Caco-2 (cell line): ENCODE measurements around the gene DOC2A. TPM values are rescaled to one million over a fixed set of nuclear protein-coding genes. Genes with fewer than 3 reads are reported as not detected.

ENCODE experiments used
- BruUV-seq: library from RNA; stranded (reverse); fragments of 400-500 nt; replicated peaks from 2 replicates; lab custom pipeline; 2021; lab: Mats Ljungman, UMichigan
- CTCF ChIA-PET: fragments of 300-600 bp; sonication (Branson Sonifier 250); formaldehyde crosslinking; loops from one replicate; lab custom pipeline; 2022; ENCODE audit warnings: antibody characterized with exemption; lab: Charles Lee
- POLR2A ChIA-PET: fragments of 300-600 bp; sonication (Branson Sonifier 250); formaldehyde crosslinking; loops from one replicate; lab custom pipeline; 2022; ENCODE audit warnings: antibody characterized with exemption; lab: Charles Lee
- DNase-seq, 2 experiments: peaks; one replicate each; pipeline versions ENCODE4 v3.0.0 to v3.0.0-alpha.2; 2020 to 2022
- H3K27me3 ChIP-seq: replicated peaks from 2 replicates; pipeline ENCODE4 v1.6.0; 2011; ENCODE audit warnings: low read length; ENCODE audit not compliant: control insufficient read depth, insufficient read depth
- H3K36me3 ChIP-seq: 2 replicates; pipeline ENCODE4 v1.5.1; 2011; ENCODE audit warnings: low read length; ENCODE audit not compliant: control insufficient read depth, insufficient read depth
- H3K4me1 ChIP-seq: fragments of 250-450 bp; sonication (Bioruptor Pico); 2 replicates; pipeline ENCODE4 v1.5.1; 2020; ENCODE audit warnings: mild to moderate bottlenecking
- H3K4me3 ChIP-seq: 2 replicates; pipeline ENCODE4 v1.5.1; 2011; ENCODE audit warnings: low read depth, mild to moderate bottlenecking, control low read depth, low read length
- H3K9me3 ChIP-seq: fragments of 250-450 bp; sonication (Bioruptor Pico); 2 replicates; pipeline ENCODE4 v1.5.1; 2020; ENCODE audit warnings: mild to moderate bottlenecking, moderate library complexity
- H3K27ac Mint-ChIP-seq: one replicate; pipeline ENCODE4 v1.8.0; 2022; ENCODE audit warnings: mixed read lengths; ENCODE audit not compliant: unreplicated experiment
- H3K27me3 Mint-ChIP-seq: one replicate; pipeline ENCODE4 v1.8.0; 2022; ENCODE audit warnings: mixed read lengths; ENCODE audit not compliant: insufficient read depth, unreplicated experiment
- H3K36me3 Mint-ChIP-seq: one replicate; pipeline ENCODE4 v1.8.0; 2022; ENCODE audit warnings: mild to moderate bottlenecking, mixed read lengths; ENCODE audit not compliant: insufficient read depth, unreplicated experiment
- H3K4me1 Mint-ChIP-seq: one replicate; pipeline ENCODE4 v1.8.0; 2022; ENCODE audit warnings: low read depth, mixed read lengths; ENCODE audit not compliant: unreplicated experiment
- H3K4me3 Mint-ChIP-seq: one replicate; pipeline ENCODE4 v1.8.0; 2022; ENCODE audit warnings: mild to moderate bottlenecking, moderate library complexity, mixed read lengths; ENCODE audit not compliant: unreplicated experiment
- H3K9me3 Mint-ChIP-seq: one replicate; pipeline ENCODE4 v1.8.0; 2022; ENCODE audit warnings: mixed read lengths; ENCODE audit not compliant: unreplicated experiment
- CTCF ChIP-seq, 2 experiments: fragments of 200-600 bp in 1 of 2; IDR thresholded peaks; 1 replicate in 1 of 2; 2 replicates in 1 of 2; pipeline versions ENCODE4 v1.5.1 to v1.8.0; 2011 to 2022; ENCODE audit warnings: antibody characterized with exemption in 1 of 2, control low read depth in 1 of 2, inconsistent platforms in 1 of 2, low read depth in 1 of 2, low read length in 1 of 2, mild to moderate bottlenecking in 1 of 2, moderate library complexity in 1 of 2; ENCODE audit not compliant: insufficient read depth in 1 of 2, severe bottlenecking in 1 of 2, unreplicated experiment in 1 of 2
- intact Hi-C: fragments of 100-400 bp; cut with micrococcal nuclease; formaldehyde crosslinking; loops from one replicate; pipeline ENCODE4 v1.10.0; 2022; ENCODE audit not compliant: unreplicated experiment
- total RNA-seq: library from RNA; stranded (reverse); gene quantifications from 2 replicates; pipeline ENCODE4 v1.2.3, GENCODE V29; 2022

DOC2A gene
- total RNA-seq, 1 experiment from 2014 or later = 3.5 TPM

DNA sequence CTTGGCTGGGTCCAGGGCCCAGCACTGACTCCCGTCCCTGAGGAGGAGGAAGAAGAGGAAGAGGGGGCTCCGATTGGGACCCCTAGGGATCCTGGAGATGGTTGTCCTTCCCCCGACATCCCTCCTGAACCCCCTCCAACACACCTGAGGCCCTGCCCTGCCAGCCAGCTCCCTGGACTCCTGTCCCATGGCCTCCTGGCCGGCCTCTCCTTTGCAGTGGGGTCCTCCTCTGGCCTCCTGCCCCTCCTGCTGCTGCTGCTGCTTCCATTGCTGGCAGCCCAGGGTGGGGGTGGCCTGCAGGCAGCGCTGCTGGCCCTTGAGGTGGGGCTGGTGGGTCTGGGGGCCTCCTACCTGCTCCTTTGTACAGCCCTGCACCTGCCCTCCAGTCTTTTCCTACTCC, 23.9 kb downstream of the DOC2A start:
- no peak overlapping the region for H3K4me3 Mint-ChIP-seq
- no TSS peak for BruUV-seq
- H3K4me1 ChIP-seq = no peaks in the 10 kb centered on the region
- no peak for DNase-seq
- intact Hi-C loops = no loop called here
- POLR2A ChIA-PET = no interaction called here
- no peaks in the 10 kb centered on the region for H3K27me3 ChIP-seq
- CTCF ChIA-PET = interaction anchor here (0.5 kb wide), 1 partner anchor 138 kb away, joined by 3 read pairs; no protein-coding TSS in a partner anchor
- peaks cover 64% of the 10 kb centered on the region for H3K36me3 Mint-ChIP-seq
- H3K27ac Mint-ChIP-seq = no peak overlapping the region
- no peaks in the 10 kb centered on the region for H3K9me3 ChIP-seq
- no peak for TF ChIP-seq CTCF (IDR thresholded peaks at IDR 0.05; ENCODE audit: insufficient read depth in 1 of 2, low read depth in 1 of 2, low read length in 1 of 2, severe bottlenecking in 1 of 2, unreplicated experiment in 1 of 2)
- H3K27me3 Mint-ChIP-seq = no peaks in the 10 kb centered on the region
- peaks cover 3% of the 10 kb centered on the region for H3K36me3 ChIP-seq
- H3K9me3 Mint-ChIP-seq = no peaks in the 10 kb centered on the region
- H3K4me3 ChIP-seq = no peak overlapping the region
- peaks cover 10% of the 10 kb centered on the region for H3K4me1 Mint-ChIP-seq

DNA sequence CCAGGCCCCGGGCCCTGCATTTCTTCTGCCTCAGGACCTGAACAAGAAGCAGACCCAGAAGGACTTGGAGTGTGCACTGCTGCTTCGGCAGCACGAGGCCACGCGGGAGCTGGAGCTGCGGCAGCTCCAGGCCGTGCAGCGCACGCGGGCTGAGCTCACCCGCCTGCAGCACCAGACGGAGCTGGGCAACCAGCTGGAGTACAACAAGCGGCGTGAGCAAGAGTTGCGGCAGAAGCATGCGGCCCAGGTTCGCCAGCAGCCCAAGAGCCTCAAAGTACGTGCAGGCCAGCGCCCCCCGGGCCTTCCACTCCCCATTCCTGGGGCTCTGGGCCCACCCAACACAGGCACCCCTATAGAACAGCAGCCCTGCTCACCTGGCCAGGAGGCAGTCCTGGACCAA, 24.6 kb downstream of the DOC2A start:
- Histone ChIP-seq H3K4me3 (no peak overlapping the region), H3K36me3 (peaks cover 3% of the 10 kb centered on the region), H3K27me3 (no peaks in the 10 kb centered on the region), H3K4me1 (no peaks in the 10 kb centered on the region), H3K9me3 (no peaks in the 10 kb centered on the region)
- ChIA-PET POLR2A (no interaction called here), CTCF (interaction anchor here (0.6 to 0.9 kb wide), 2 partner anchors 13 to 16 kb away, joined by 4 to 7 read pairs; no protein-coding TSS in a partner anchor)
- Mint-ChIP-seq H3K9me3 (no peaks in the 10 kb centered on the region), H3K36me3 (peaks cover 65% of the 10 kb centered on the region), H3K4me3 (no peak overlapping the region), H3K4me1 (peaks cover 10% of the 10 kb centered on the region), H3K27ac (peak overlapping the region; percentile 13), H3K27me3 (no peaks in the 10 kb centered on the region)
- intact Hi-C loops = no loop called here
- no TSS peak for BruUV-seq
- DNase-seq = no peak
- TF ChIP-seq CTCF (IDR thresholded peaks at IDR 0.05; ENCODE audit: insufficient read depth in 1 of 2, low read depth in 1 of 2, low read length in 1 of 2, severe bottlenecking in 1 of 2, unreplicated experiment in 1 of 2) = no peak

DNA sequence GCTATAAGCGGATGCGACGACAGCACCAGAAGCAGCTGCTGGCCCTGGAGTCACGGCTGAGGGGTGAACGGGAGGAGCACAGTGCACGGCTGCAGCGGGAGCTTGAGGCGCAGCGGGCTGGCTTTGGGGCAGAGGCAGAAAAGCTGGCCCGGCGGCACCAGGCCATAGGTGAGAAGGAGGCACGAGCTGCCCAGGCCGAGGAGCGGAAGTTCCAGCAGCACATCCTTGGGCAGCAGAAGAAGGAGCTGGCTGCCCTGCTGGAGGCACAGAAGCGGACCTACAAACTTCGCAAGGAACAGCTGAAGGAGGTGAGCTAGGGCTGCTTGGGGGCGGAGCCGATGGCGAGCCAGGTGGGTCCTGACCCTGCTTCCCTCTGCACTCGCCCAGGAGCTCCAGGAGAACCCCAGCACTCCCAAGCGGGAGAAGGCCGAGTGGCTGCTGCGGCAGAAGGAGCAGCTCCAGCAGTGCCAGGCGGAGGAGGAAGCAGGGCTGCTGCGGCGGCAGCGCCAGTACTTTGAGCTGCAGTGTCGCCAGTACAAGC, 25.5 kb downstream of the DOC2A start:
- no peaks in the 10 kb centered on the region for H3K9me3 Mint-ChIP-seq
- CTCF ChIA-PET = interaction anchor here (0.9 kb wide), 1 partner anchor 12 kb away, joined by 4 read pairs; no protein-coding TSS in a partner anchor
- intact Hi-C loops = no loop called here

More for the DNA sequence above, 25.5 kb downstream of the DOC2A start:
- no peak for DNase-seq
- no TSS peak for BruUV-seq
- POLR2A ChIA-PET = no interaction called here
- Mint-ChIP-seq H3K27ac (peak overlapping the region; percentile 13), H3K4me1 (peaks cover 10% of the 10 kb centered on the region), H3K36me3 (peaks cover 72% of the 10 kb centered on the region), H3K4me3 (no peak overlapping the region), H3K27me3 (no peaks in the 10 kb centered on the region)
- Histone ChIP-seq H3K27me3 (no peaks in the 10 kb centered on the region), H3K9me3 (no peaks in the 10 kb centered on the region), H3K36me3 (peaks cover 3% of the 10 kb centered on the region), H3K4me3 (no peak overlapping the region), H3K4me1 (no peaks in the 10 kb centered on the region)
- no peak for TF ChIP-seq CTCF (IDR thresholded peaks at IDR 0.05; ENCODE audit: insufficient read depth in 1 of 2, low read depth in 1 of 2, low read length in 1 of 2, severe bottlenecking in 1 of 2, unreplicated experiment in 1 of 2)
